Gastrocnemius medialis (tissue), 4 donors: ENCODE data around the gene DAGLA. TPM values are rescaled to one million over a fixed set of nuclear protein-coding genes. Genes with fewer than 3 reads are reported as not detected.

ENCODE experiments used
- ATAC-seq, 2 donors: fragments of 150-250 bp; one replicate each; pipeline ENCODE4 v1.9.1; 2016
- DNase-seq, 2 donors: peaks; one replicate each; pipeline ENCODE4 v3.0.0-alpha.2; 2019
- H3K27ac ChIP-seq, 4 donors: fragments of 200-600 bp; sonication (generic); 1 replicate in 1 of 4; 2 replicates in 3 of 4; pipeline ENCODE4 v1.5.1; 2016 to 2018; ENCODE audit warnings: mild to moderate bottlenecking in 2 of 4, moderate library complexity in 1 of 4
- H3K27me3 ChIP-seq, 3 donors: fragments of 200-600 bp; sonication (generic) in 2 of 3; 1 replicate in 1 of 3; 2 replicates in 2 of 3; pipeline versions ENCODE4 v1.5.1 to v1.6.0; 2016 to 2019; ENCODE audit warnings: mild to moderate bottlenecking in 1 of 3, moderate library complexity in 1 of 3
- H3K36me3 ChIP-seq, 2 donors: fragments of 200-600 bp; sonication (generic) in 1 of 2; one replicate each; pipeline ENCODE4 v1.5.1; 2017 to 2018
- H3K4me1 ChIP-seq, 2 donors: fragments of 200-600 bp; sonication (generic) in 1 of 2; one replicate each; pipeline ENCODE4 v1.5.1; 2016 to 2017; ENCODE audit warnings: mild to moderate bottlenecking in 2 of 2
- H3K4me3 ChIP-seq, 4 donors: fragments of 200-600 bp; sonication (generic) in 3 of 4; 1 replicate in 1 of 4; 2 replicates in 3 of 4; pipeline ENCODE4 v1.5.1; 2016 to 2019; ENCODE audit warnings: mild to moderate bottlenecking in 2 of 4
- H3K9me3 ChIP-seq, 3 donors: fragments of 200-600 bp; sonication (generic) in 2 of 3; 1 replicate in 1 of 3; 2 replicates in 2 of 3; pipeline ENCODE4 v1.5.1; 2016 to 2019
- CTCF ChIP-seq, 5 experiments: fragments of 450-650 bp in 3 of 5; fragments of 200-600 bp in 2 of 5; sonication (generic) in 2 of 5; IDR thresholded peaks in 4 of 5; conservative IDR thresholded peaks in 1 of 5; 1 replicate in 4 of 5; 2 replicates in 1 of 5; pipeline ENCODE4 v1.5.1; 2016 to 2019; ENCODE audit warnings: antibody characterized with exemption in 5 of 5, mild to moderate bottlenecking in 3 of 5, moderate library complexity in 3 of 5
- POLR2A ChIP-seq, 2 donors: fragments of 450-650 bp; IDR thresholded peaks; one replicate each; pipeline ENCODE4 v1.6.1; 2017; ENCODE audit warnings: antibody characterized with exemption in 2 of 2, mild to moderate bottlenecking in 2 of 2, moderate library complexity in 2 of 2
- in situ Hi-C, 4 donors: fragments of 200-750 bp; cut with MboI; loops; one replicate each; pipeline versions ENCODE4 v1.15.0 to v1.8.0; 2017; ENCODE audit warnings: low sequenced_read_pairs in 4 of 4
- intact Hi-C: fragments of 100-400 bp; cut with DNase I; formaldehyde crosslinking; loops from one replicate; pipeline ENCODE4 v1.15.1; 2023; ENCODE audit warnings: low total_unique reads
- total RNA-seq, 4 donors: library from RNA; depleted of rRNA; stranded (reverse); fragments of >200 nt; gene quantifications; one replicate each; pipeline versions ENCODE4 v1.1.0 to v1.2.3, GENCODE V29; 2016

The DAGLA gene
- total RNA-seq, 4 donors from 2014 or later: 0.58 to 5.5 (median 2.9) TPM

GRCh38 chr11:61745781-61746441 lies 65.7 kb downstream of the DAGLA start:
- ATAC-seq: no peak
- no peaks in the 10 kb centered on the region for H3K36me3 ChIP-seq
- no peak overlapping the region for H3K27ac ChIP-seq
- no peaks in the 10 kb centered on the region for H3K9me3 ChIP-seq
- in situ Hi-C loops: no loop called here
- H3K4me3 ChIP-seq: no peak overlapping the region
- no peaks in the 10 kb centered on the region for H3K27me3 ChIP-seq
- no peak for DNase-seq
- TF ChIP-seq CTCF (IDR thresholded peaks at IDR 0.05 in 4 of 5, conservative IDR thresholded peaks at IDR 0.05 in 1 of 5): no peak
- TF ChIP-seq POLR2A (IDR thresholded peaks at IDR 0.05): no peak
- intact Hi-C loops: no loop called here
- no peaks in the 10 kb centered on the region for H3K4me1 ChIP-seq

GRCh38 chr11:61746442-61747191 lies 66.4 kb downstream of the DAGLA start:
- H3K27ac ChIP-seq: no peak overlapping the region
- H3K4me1 ChIP-seq: no peaks in the 10 kb centered on the region
- H3K4me3 ChIP-seq: no peak overlapping the region
- no peaks in the 10 kb centered on the region for H3K27me3 ChIP-seq
- in situ Hi-C loops (no loop called here), intact Hi-C loops (no loop called here)
- DNase-seq: no peak
- TF ChIP-seq POLR2A (IDR thresholded peaks at IDR 0.05) (no peak), CTCF (IDR thresholded peaks at IDR 0.05 in 4 of 5, conservative IDR thresholded peaks at IDR 0.05 in 1 of 5) (no peak)
- ATAC-seq: no peak
- no peaks in the 10 kb centered on the region for H3K36me3 ChIP-seq
- no peaks in the 10 kb centered on the region for H3K9me3 ChIP-seq

GRCh38 chr11:61747192-61747966 lies 67.2 kb downstream of the DAGLA start:
- peak; percentile 61 to 89 for ATAC-seq
- Histone ChIP-seq H3K27me3 (peaks cover 4 to 6% (median 5%) of the 10 kb centered on the region in 3 donors), H3K36me3 (no peaks in the 10 kb centered on the region), H3K4me3 (no peak overlapping the region), H3K4me1 (no peaks in the 10 kb centered on the region), H3K9me3 (no peaks in the 10 kb centered on the region), H3K27ac (no peak overlapping the region)
- peak; percentile 29 to 74 for DNase-seq
- in situ Hi-C loops: no loop called here
- peak; percentile 67 to 88 (median 80) for TF ChIP-seq CTCF (IDR thresholded peaks at IDR 0.05 in 4 of 5, conservative IDR thresholded peaks at IDR 0.05 in 1 of 5)
- no peak for TF ChIP-seq POLR2A (IDR thresholded peaks at IDR 0.05)
- intact Hi-C loops: no loop called here

GRCh38 chr11:61747967-61748285 lies 67.7 kb downstream of the DAGLA start:
- Histone ChIP-seq H3K4me3 (no peak overlapping the region), H3K27me3 (peaks cover 5 to 8% (median 7%) of the 10 kb centered on the region in 3 donors), H3K9me3 (no peaks in the 10 kb centered on the region), H3K4me1 (no peaks in the 10 kb centered on the region), H3K27ac (no peak overlapping the region), H3K36me3 (no peaks in the 10 kb centered on the region)
- intact Hi-C loops (no loop called here), in situ Hi-C loops (no loop called here)
- ATAC-seq (peak in 1 of 2 donors; percentile 9), DNase-seq (no peak)
- TF ChIP-seq CTCF (IDR thresholded peaks at IDR 0.05 in 4 of 5, conservative IDR thresholded peaks at IDR 0.05 in 1 of 5) (peak in 2 of 5 experiments; percentile 5 to 18), POLR2A (IDR thresholded peaks at IDR 0.05) (no peak)
